Astrocyte of the cerebellum (primary cell): Measurements from ENCODE around the gene ARHGEF11.
"Not testable (repeated sequence)": the region's sequence is repeated elsewhere in the genome, so short reads cannot be mapped to it uniquely, and the experiment has no call there.

Source experiments
- DNase-seq: peaks from one replicate; pipeline ENCODE4 v3.0.0-alpha.2; 2011; ENCODE audit warnings: low read depth
- H3K4me3 ChIP-seq: 2 replicates; pipeline ENCODE4 v1.5.1; 2011; ENCODE audit warnings: mild to moderate bottlenecking, low read depth, low read length, moderate library complexity
- in situ Hi-C: cut with HindIII; loops from 2 replicates; pipeline ENCODE4 v1.10.0; 2017; ENCODE audit warnings: low sequenced_read_pairs
- TF ChIP-seq, protein P1 (sequence below): IDR thresholded peaks from 2 replicates; pipeline ENCODE4 v1.5.1; 2012; ENCODE audit warnings: low read length, low read depth, moderate library complexity, mild to moderate bottlenecking; ENCODE audit errors: missing control alignments

ARHGEF11 gene

DNA sequence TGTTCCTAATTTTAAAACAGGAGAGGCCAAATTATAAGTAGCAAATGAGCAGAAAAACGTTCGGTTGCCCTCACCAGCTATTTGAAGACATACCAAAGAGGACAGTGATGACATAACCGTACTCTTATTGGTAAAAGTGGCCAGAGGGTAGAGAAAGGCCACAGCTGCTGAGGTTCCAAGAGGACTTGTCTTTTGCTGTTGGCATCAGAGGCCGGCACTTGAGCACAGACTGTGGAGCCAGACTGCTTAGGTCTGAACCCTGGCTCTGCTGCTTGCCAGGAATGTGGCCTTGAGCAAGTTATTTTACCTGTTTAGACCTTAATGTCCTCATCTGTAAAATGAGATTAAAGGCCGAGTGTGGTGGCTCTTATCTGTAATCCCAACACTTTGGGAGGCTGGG, 39.2 kb upstream of the ARHGEF11 start:
- no peak overlapping the region for H3K4me3 ChIP-seq
- no peak for DNase-seq
- in situ Hi-C loops, result loop anchor here (5.0 kb wide), 1 partner anchor 52 kb away; no protein-coding TSS in a partner anchor
- TF ChIP-seq, protein P1, sequence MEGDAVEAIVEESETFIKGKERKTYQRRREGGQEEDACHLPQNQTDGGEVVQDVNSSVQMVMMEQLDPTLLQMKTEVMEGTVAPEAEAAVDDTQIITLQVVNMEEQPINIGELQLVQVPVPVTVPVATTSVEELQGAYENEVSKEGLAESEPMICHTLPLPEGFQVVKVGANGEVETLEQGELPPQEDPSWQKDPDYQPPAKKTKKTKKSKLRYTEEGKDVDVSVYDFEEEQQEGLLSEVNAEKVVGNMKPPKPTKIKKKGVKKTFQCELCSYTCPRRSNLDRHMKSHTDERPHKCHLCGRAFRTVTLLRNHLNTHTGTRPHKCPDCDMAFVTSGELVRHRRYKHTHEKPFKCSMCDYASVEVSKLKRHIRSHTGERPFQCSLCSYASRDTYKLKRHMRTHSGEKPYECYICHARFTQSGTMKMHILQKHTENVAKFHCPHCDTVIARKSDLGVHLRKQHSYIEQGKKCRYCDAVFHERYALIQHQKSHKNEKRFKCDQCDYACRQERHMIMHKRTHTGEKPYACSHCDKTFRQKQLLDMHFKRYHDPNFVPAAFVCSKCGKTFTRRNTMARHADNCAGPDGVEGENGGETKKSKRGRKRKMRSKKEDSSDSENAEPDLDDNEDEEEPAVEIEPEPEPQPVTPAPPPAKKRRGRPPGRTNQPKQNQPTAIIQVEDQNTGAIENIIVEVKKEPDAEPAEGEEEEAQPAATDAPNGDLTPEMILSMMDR, result no peak

DNA sequence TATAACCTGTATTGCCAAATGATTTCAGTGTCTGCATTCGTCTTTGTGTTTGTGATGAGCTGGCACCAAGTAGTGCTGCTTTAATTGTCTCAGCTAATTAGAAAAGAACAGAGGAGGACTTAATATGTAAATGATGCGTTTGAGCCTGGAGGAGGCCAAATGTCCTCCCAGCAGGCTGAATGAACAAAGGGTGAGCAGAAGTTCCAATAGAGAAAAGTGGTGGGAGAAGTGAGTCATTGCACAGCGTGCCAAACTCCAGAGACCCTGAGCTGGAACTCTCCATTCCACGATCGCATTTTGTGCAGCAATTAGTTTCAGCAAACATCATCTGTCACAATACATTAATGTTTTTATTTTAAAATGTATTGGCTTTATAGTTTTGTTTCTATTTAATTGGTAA, 36.2 kb upstream of the ARHGEF11 start:
- TF ChIP-seq, protein P1, result no peak
- in situ Hi-C loops, result loop anchor here (5.0 kb wide), 1 partner anchor 49 kb away; no protein-coding TSS in a partner anchor
- no peak overlapping the region for H3K4me3 ChIP-seq

DNA sequence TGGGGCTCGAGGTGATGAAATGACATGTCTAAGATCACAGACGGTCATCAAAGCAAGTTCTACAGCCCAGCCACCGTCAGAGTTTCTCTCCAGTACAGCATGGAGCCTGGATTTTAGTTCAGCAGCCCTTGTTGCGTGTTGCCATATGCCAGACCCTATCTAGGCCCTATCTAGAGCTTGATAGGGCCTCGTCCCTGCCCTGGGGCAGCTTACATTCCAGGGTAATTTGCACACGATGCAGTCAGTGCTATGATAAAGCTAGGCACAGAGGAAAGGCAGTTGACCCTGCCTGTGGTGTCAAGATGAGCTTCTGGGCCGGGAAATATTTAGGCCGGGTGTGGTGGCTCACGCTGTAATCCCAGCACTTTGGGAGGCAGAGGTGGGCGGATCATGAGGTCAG, 35.2 kb upstream of the ARHGEF11 start:
- in situ Hi-C loops, result loop anchor here (5.0 kb wide), 1 partner anchor 48 kb away; no protein-coding TSS in a partner anchor
- H3K4me3 ChIP-seq, result no peak overlapping the region
- DNase-seq, result no peak
- TF ChIP-seq, protein P1, result no peak

More for the DNA sequence above, 36.2 kb upstream of the ARHGEF11 start:
- DNase-seq, result no peak

DNA sequence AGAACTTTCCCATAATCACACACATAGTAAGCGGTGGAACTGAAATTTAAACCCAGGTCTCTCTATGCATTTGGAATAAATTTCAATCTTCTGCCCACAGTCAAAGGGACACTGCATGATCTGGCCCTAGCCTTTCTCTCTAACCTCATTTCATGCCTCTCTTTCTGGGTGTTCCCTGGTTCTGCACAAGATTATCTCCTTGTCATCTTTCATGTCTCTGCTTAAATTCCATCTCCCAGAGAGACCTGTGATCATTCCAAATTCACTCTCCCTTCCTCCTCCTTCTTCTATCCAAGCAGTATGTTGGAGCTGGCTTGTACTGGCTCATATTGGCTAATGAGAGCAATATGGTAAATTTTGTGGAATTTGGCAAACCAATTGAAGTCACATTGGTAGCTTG, 31.9 kb upstream of the ARHGEF11 start:
- in situ Hi-C loops, result no loop called here
- TF ChIP-seq, protein P1, result no peak
- H3K4me3 ChIP-seq, result no peak overlapping the region
- DNase-seq, result no peak

DNA sequence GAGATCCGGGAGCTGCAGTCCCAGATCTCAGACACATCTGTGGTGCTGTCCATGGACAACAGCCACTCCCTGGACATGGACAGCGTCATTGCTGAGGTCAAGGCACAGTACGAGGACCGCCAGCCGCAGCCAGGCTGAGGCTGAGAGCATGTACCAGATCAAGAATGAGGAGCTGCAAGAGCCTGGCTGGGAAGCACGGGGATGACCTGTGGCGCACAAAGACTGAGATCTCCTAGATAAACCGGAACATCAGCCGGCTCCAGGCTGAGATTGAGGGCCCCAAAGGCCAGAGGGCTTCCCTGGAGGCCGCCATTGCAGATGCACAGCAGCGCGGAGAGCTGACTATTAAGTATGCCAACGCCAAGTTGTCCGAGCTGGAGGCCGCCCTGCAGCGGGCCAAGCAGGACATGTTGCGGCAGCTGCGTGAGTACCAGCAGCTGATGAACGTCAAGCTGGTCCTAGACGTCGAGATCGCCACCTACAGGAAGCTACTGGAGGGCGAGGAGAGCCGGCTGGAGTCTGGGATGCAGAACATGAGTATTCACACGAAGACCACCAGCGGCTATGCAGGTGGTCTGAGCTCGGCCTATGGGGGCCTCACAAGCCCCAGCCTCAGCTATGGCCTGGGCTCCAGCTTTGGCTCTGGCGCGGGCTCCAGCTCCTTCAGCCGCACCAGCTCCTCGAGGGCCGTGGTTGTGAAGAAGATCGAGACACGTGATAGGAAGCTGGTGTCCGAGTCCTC, 28.6 kb upstream of the ARHGEF11 start:
- no peak for DNase-seq

DNA sequence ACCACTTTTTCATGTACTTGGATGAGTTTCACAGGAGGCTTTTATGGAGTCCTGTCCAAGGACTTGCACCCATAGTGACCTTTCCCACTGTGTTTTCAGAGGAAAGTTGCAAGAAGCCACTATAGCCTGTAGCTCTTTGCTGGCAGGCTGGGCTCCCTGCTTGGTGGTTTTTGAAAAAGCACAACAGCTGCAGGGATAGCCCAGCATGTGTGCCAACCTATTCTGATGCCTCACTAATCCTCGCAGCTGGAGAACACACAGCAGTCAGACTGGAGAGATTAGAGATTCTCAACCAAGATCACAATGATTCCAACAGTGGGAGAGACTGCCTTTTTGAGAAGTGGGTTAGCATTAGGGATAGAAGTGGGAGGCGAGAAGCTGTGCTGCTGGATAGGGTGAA, 24.1 kb upstream of the ARHGEF11 start:
- DNase-seq, result no peak
- no peak overlapping the region for H3K4me3 ChIP-seq
- TF ChIP-seq, protein P1, result no peak
- in situ Hi-C loops, result no loop called here

More for the DNA sequence above, 28.6 kb upstream of the ARHGEF11 start:
- TF ChIP-seq, protein P1, result peak; percentile 57
- H3K4me3 ChIP-seq, result no peak overlapping the region
- in situ Hi-C loops, result no loop called here

DNA sequence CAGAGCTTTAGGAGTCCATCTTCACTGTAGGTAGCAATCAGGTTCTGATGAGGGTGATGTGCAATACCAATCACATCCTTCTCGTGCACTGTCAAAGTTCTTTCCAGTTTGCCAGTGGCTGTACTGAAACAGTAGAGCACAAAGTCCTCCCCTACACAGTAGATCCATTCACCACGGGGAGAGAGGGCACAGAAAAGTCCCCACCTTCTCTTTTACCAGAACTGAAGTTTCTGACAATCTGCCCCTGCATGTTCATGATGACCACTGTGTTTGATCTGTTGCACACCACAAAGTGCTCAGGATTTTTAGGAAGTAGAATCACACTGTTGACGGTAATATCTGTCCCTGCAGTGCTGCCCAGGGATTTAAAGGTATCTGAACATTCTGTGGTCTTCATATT, 13.7 kb upstream of the ARHGEF11 start:
- H3K4me3 ChIP-seq, in situ Hi-C loops, DNase-seq: not testable (repeated sequence)
